ENCODE measurements around the gene PLXNA3.
"Not testable (repeated sequence)": the region's sequence is repeated elsewhere in the genome, so short reads cannot be mapped to it uniquely, and the experiment has no call there.

The PLXNA3 gene

DNA sequence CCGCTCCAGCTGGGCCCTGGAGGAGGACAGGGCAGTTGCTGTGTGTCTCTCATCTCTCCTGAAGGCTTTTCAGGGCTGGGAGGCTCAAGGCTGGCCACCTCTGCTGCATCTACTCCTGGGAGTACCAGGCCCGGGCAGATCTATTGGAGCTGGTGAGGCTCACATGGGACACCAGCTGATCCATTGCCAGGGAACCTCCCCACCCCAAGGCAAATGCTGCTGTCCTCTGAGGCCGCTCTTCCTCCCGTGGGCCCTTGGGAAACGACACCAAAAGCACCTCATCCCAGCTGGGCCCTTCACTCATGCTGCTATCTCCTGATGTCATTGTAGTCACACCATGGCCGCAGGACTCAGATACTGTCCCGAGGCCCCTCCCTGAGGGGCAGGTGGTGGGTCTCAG is 24.7 kb downstream of the PLXNA3 start:
- DNase-seq: no peak

GRCh38 chrX:154483325-154483724 is 25.2 kb downstream of the PLXNA3 start:
- DNase-seq: no peak

DNA sequence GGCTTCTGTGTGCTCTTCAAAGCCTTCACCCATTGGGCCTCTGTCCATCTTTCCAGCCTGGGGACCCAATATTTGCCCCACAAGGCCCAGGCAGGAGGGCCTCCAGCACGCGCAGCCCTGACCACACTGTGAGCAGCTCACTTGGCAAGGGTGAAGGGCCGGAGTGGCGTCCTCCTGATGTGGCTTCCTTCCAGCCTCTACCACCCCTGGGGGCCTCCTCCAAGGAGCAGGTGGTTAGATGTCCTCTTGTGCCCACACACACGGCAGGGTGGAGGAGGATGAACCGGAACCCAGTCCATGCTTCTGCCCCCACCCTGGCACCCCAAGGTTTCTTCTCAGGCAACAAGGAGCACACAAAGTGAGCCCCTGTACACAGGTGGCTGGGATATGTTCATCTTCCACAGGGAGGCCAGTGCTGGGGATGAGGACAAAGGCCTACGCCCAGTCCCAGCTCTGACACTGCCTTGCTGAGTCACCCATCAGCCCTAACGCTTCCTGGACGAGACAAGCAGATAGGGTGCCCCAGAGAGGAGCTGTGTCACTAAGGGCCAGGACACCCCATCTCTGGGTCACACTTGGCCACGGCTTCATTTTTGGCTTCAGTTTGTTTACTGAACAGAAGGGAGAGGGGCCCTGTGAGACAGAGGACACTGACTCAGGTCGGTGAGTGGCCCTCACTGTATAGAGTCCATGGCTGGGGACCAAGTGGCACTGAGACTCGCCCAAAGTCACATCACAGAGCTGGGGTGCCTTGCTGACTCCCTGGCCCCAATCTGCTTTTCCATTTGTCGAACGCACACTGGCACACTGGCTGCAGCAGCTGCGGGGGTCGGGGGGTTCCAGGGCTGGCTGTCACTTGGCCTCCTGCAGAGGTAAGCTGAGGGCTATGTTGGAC is 26.4 kb downstream of the PLXNA3 start:
- DNase-seq: no peak

DNA sequence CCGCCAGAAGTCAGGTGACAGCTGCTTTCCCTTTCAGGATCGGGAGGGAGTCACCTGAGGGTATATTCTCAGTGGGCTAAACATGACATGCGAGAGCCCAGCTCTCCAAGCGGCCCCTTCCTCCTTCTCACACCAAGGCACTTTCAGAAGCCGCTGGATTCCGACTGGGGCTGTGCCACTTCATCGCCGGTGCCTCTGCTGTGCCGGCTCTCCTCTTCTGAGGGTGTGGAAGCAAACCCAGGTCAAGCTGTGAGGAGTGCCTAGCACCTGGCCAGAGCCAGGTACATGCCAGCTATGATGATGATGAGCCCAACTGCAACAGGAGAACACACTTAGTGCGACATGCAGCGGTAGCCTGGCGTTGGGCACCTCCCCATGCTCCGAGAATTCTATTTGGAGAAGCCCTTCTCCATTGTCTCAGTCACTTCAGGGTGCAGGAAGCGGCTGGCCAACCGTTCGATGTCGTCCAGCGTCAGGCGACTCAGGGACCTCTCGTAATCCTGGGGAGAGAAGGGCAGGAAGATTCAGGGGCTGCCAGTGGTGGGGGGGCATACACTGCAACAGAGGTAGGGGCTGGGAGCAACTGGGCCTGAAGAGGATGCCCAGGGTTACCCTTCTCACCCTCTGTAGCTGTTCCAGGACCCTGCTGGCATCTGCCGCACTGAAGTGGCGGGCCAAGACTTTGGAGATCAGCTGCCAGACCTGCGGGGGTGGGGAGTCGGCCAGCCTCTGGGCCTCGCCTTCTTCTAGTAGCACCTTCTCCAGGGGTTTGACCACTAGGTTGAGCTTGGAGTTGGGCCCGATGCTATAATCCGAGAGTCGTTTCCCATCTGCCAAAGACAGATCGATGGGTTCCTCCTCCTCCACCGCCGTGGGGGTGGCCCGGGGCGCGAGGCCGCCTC is 27.3 kb downstream of the PLXNA3 start:
- DNase-seq: no peak

GRCh38 chrX:154486052-154486395 is 27.9 kb downstream of the PLXNA3 start:
- no peak for DNase-seq

DNA sequence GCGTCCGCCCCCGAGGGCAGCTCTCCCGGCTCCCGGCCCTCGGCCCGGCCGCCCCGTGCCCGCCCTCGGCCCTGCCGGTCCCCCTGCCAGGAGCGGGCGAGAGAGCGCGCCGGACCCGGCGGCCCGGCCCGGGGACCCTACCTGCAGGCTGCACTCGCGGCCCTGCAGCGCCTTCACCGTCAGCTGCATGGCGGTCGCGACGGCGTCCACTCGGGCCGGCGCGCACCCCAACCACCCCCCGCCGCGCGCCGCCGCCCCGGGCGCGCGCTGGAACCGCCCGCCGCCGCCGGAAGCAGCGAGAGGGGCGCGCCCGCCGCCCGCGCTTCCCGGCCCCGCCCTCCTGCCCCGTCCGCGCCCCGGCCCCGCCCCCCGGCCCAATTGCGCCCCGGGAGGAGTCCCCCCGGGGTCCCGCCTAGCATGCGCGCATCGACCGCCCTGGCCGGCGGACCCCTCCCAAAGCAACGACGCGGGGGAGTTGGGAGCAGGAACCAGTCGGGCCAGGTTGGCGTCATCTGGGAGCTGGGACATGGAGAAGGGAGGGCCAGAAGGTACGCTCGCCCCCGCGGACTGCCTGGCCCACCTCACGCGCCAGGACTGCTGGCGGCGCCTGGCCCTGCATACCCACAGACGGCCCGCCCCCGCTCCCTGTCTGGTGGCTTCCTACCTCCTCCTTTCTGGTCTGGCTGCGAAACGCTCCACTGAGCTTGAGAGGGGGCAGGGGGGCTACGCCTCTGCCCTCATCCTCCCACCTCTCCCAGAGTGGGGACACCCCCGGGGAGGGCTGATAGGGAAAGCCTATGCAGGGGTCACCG is 28.5 kb downstream of the PLXNA3 start, which contains the start of gene UBL4A:
UBL4A (minus strand) TSS at position 220 of the 812 bp plus-strand sequence; CDS start at position 189, 31 bp downstream.
- no peak for DNase-seq

GRCh38 chrX:154487518-154488290 is 29.6 kb downstream of the PLXNA3 start:
- DNase-seq: no peak

- no peak for DNase-seq
These were observed 30.4 kb downstream of the PLXNA3 start for GRCh38 chrX:154488336-154489075.

- DNase-seq: no peak
These were observed 31.1 kb downstream of the PLXNA3 start for GRCh38 chrX:154489182-154489581.

- no peak for DNase-seq
These were observed 31.9 kb downstream of the PLXNA3 start for GRCh38 chrX:154490021-154490413.

- peak; percentile 81 for DNase-seq
These were observed 32.5 kb downstream of the PLXNA3 start, which contains the start of gene SLC10A3 for GRCh38 chrX:154490414-154491083. SLC10A3 (minus strand) TSS chrX:154490629; CDS start chrX:154488940, 1,689 bp downstream.

- no peak for DNase-seq
These were observed 36.6 kb downstream of the PLXNA3 start for GRCh38 chrX:154494715-154495114.

GRCh38 chrX:154495472-154495922 is 37.4 kb downstream of the PLXNA3 start:
- DNase-seq: no peak

- not testable (repeated sequence) for DNase-seq
These were observed 38.6 kb downstream of the PLXNA3 start for GRCh38 chrX:154496591-154497137.

DNA sequence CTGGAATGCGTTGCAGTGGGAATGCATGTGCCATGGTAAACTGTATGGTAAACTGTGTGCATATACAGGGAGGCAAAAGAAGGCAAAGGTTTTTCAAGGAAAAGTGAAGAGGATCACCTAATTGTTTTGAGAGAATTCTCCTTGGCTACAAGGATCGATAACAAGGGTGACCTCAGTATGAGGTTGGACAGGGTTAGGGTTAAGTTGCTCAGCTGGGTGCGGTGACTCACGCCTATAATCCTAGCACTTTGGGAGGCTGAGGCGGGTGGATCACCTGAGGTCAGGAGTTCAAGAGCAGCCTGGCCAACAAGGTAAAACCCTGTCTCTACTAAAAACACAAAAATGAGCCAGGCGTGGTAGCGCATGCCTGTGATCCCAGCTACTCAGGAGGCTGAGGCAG is 43.3 kb downstream of the PLXNA3 start:
- DNase-seq: not testable (repeated sequence)

DNA sequence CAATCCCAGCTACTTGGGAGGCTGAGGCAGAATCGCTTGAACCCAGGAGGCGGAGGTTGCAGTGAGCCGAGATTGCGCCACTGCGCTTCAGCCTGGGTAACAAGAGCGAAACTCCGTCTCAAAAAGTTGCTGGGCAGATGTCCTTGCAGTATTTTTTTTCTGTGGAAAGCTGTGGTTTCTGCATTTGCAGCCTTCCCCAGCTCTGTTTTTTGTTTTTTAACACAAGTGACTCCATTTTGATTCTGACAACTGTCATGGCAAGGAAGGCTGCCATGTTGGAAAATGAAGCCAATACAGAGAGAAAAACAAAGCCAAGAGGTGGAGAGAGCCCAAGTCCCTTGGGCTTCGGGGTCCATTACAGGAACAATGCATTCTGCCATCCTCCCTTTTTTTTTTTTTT is 44.0 kb downstream of the PLXNA3 start:
- no peak for DNase-seq

DNA sequence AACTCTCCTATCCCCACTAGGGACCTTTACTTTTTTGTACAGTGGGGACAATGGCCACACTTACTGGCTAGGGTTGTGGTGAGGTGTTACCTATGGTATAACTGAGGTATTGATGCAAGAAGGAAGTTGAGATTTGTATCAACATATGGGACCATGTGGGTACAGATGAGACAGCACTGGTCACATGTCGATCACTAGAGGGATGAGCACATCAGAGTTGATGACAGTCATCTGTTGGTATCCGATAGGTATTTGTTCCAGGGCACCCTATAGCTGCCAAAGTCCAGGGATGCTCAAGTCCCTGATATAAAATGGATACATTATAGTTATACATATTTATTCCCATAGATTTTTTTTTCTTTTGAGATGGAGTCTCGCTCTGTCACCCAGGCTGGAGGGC is 44.9 kb downstream of the PLXNA3 start:
- DNase-seq: no peak

DNA sequence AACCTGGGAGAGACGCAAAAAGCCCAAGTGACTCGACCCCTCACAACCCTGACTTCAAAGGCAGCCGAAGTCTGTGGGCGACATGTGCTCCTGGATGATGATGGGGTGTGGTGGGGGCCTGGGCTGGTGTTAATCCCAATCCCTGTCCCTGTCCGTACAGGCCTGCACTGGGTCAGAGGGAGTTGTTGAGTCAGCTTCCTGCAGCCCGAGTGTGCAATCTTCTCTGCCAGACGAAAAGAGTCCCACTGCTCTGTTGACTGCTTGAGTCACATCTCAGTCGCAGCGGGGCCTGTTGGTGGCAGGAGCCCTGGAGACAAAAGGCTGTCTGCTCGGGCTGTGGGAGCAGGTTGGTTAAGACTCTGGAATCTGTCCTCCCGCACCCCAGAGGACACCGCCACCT is 47.7 kb downstream of the PLXNA3 start:
- DNase-seq: no peak

DNA sequence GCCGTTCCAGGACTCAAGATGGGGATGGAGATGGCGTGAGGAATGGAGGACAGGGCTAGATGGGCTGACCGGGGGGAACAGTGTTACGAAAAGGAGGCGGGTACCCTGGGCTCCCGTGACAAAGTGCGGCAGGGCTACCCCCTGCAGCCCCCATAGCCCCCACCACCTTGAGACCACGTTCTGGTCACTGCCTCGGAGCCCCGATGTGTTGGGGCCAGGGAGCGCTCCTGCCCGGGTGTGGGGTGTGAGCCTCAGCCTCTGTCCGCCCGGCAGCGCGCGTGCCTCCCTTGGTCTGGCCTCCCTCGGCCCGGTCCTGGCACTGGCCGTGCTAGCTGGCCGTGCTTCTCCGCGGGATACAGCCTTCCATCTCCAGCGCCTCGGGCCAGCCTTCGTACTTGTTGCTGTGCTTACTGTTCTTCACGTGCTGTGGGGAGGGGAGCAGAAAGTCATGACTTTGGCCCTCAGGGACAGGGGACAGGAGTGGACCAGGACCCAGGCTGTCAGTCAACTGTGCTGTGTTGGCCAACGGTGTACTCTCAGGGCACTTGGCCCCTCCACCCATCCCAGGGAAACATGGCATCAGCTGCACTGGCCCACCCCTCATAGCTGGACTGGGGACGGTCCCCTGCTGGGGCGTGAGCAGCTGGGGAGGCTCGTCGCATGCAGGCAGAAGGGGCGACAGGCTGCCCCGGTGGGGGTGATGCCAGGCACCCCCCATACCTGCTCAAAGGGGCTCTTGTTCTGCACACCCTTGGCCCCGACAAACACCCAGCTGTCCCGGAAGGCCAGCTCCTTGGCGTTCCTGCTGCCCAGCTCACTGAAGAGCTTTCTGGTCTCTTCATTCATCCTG is 48.6 kb downstream of the PLXNA3 start:
- no peak for DNase-seq
